ENCODE measurements around the gene LSM2. TPM values are rescaled to one million over a fixed set of nuclear protein-coding genes. Genes with fewer than 3 reads are reported as not detected.

LSM2 gene
- polyA plus RNA-seq, 2 of the 4 experiments (the other 2 are of a cell fraction), result 54.7 to 59.6 TPM

GRCh38 chr6:31827286-31828079 is 20.7 kb upstream of the LSM2 start, which contains the start of gene HSPA1B (continued):
- TF ChIP-seq HES2 (IDR thresholded peaks at IDR 0.05) (no peak), FOSB (CRISPR knock-in tag; IDR thresholded peaks at IDR 0.05) (no peak), E2F6 (IDR thresholded peaks at IDR 0.05; ENCODE audit: borderline replicate concordance, low read depth) (0 out of 2 replicates have a peak, but pooled peaks have one; percentile 37), KDM1A (IDR thresholded peaks at IDR 0.05; ENCODE audit: low read depth) (no peak), BCL3 (IDR thresholded peaks at IDR 0.05) (peak; percentile 85; the same call in 1 of the 3 replicates), POLR2A (IDR thresholded peaks at IDR 0.05; ENCODE audit: low read length) (peak; percentile 100), TFCP2L1 (CRISPR knock-in tag; IDR thresholded peaks at IDR 0.05) (no peak), NPAS2 (CRISPR knock-in tag; IDR thresholded peaks at IDR 0.05; ENCODE audit: borderline replicate concordance) (no peak), RNF2 (IDR thresholded peaks at IDR 0.05; ENCODE audit: borderline replicate concordance, low read depth) (no peak), EP300 (IDR thresholded peaks at IDR 0.05) (no peak), KDM5A (IDR thresholded peaks at IDR 0.05) (no peak)

GRCh38 chr6:31826793-31827285 is 20.1 kb upstream of the LSM2 start:
- ChIA-PET POLR2A (interaction anchor here (0.6 to 2.9 kb wide), 32 partner anchors 9 to 285 kb away, joined by 3 to 82 read pairs (median 5); partner anchors contain the start of genes ABHD16A, BAG6, C6orf47 and CSNK2B), CTCF (interaction anchor here (0.8 to 1.8 kb wide), 7 partner anchors 9 to 147 kb away, joined by 3 to 8 read pairs (median 3); partner anchors contain the start of genes HSPA1A, HSPA1L and VARS1)
- DNase-seq (ENCODE audit: low read depth in 1 of 2, low spot score in 1 of 2), result peak; percentile 53 to 79
- FAIRE-seq, result no peak
- 0% methylated on average over 13 of the region's 13 CpGs for WGBS (ENCODE audit: missing lambda C conversion rate)
- Histone ChIP-seq H3K4me1 (peaks cover 38% of the 10 kb centered on the region), H3K4me2 (peak overlapping the region; percentile 89), H3K27ac (peak overlapping the region; percentile 88 to 94), H3K9me3 (no peaks in the 10 kb centered on the region), H3K4me3 (peak overlapping the region; percentile 35)
- ATAC-seq, result peak; percentile 48 to 50; a peak in 5 of 6 replicates
- TF ChIP-seq HMGXB4 (CRISPR knock-in tag; IDR thresholded peaks at IDR 0.05; ENCODE audit: borderline replicate concordance), result no peak
- TF ChIP-seq JUNB (IDR thresholded peaks at IDR 0.05), result no peak
- no peak for TF ChIP-seq CHD2 (IDR thresholded peaks at IDR 0.05; ENCODE audit: low read length, partially characterized antibody)
- no peak for TF ChIP-seq BHLHE40 (IDR thresholded peaks at IDR 0.05; ENCODE audit: low read depth, low read length)
- TF ChIP-seq REST (IDR thresholded peaks at IDR 0.05), result no peak
- TF ChIP-seq E2F6 (IDR thresholded peaks at IDR 0.05; ENCODE audit: borderline replicate concordance, low read depth), result no peak
- no peak for TF ChIP-seq ZFP36 (IDR thresholded peaks at IDR 0.05; ENCODE audit: borderline replicate concordance, partially characterized antibody)

All from A549 (cell line).